ENCODE results near the gene RACK1. TPM values are rescaled to one million over a fixed set of nuclear protein-coding genes. Genes with fewer than 3 reads are reported as not detected.

Gene RACK1
- total and polyA plus RNA-seq, 2 donors (not counting 3 experiments of a cell fraction or from before 2014, with no cell fraction given): 1,910 to 5,629 TPM

DNA sequence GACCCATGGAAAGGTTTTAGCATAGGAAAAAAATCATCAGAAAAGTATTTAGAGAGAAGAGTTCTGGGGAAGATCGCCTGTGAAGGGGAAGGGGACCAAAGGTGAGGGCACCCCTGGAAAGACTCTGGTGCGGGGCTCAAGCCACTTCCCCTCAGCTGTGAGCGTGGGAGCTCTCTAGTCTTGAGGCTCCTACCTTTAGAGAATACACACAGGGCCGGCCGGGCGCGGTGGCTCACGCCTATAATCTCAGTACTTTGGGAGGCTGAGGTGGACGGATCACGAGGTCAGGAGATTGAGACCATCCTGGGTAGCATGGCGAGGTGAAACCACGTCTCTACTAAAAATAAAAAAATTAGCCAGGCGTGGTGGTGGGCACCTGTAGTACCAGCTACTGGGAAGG lies 13.7 kb downstream of the RACK1 start:
- Histone ChIP-seq H3K4me3 (replicated peaks in 1 of 3; ENCODE audit: insufficient read depth in 1 of 3, low read depth in 1 of 3, low read length in 3 of 3) (no peak overlapping the region), H3K79me2 (ENCODE audit: control insufficient read depth, insufficient read depth, low read length) (peaks cover 4% of the 10 kb centered on the region), H3K9me3 (replicated peaks; ENCODE audit: control insufficient read depth, insufficient read depth, low read length) (no peaks in the 10 kb centered on the region), H3K27ac (ENCODE audit: insufficient read depth, low read depth, low read length) (no peak overlapping the region), H3K9ac (replicated peaks; ENCODE audit: extremely low read depth, insufficient read depth, low read length) (no peak overlapping the region), H3K27me3 (ENCODE audit: control insufficient read depth in 2 of 2, insufficient read depth in 2 of 2, low read length in 2 of 2) (no peaks in the 10 kb centered on the region), H3K4me2 (ENCODE audit: insufficient read depth, low read length) (no peak overlapping the region), H3K4me1 (ENCODE audit: control insufficient read depth, extremely low read depth, insufficient read depth, low read length) (peaks cover 2% of the 10 kb centered on the region), H3K9me1 (replicated peaks; ENCODE audit: control insufficient read depth, extremely low read depth, insufficient read depth, low read length) (no peaks in the 10 kb centered on the region), H2AFZ (ENCODE audit: low read depth, low read length) (no peak overlapping the region), H3K36me3 (ENCODE audit: control insufficient read depth in 2 of 2, extremely low read depth in 1 of 2, insufficient read depth in 2 of 2, low read length in 2 of 2) (peaks cover 0 to 18% of the 10 kb centered on the region in 2 experiments), H4K20me1 (replicated peaks; ENCODE audit: control insufficient read depth, extremely low read depth, insufficient read depth, low read length) (no peaks in the 10 kb centered on the region)
- ChIA-PET CTCF (no interaction called here), POLR2A (no interaction called here)
- TF ChIP-seq POLR2A (IDR thresholded peaks at IDR 0.05; ENCODE audit: low read depth, low read length): no peak
- dilution Hi-C loops (cut with MboI; ENCODE audit: extremely low pct_ligation_motif_present, low sequenced_read_pairs) (no loop called here), intact Hi-C loops (cut with micrococcal nuclease) (no loop called here)
- FAIRE-seq: no peak
- no peak for DNase-seq (ENCODE audit: low read depth, low spot score)
- BruUV-seq (replicated peaks): no TSS peak

DNA sequence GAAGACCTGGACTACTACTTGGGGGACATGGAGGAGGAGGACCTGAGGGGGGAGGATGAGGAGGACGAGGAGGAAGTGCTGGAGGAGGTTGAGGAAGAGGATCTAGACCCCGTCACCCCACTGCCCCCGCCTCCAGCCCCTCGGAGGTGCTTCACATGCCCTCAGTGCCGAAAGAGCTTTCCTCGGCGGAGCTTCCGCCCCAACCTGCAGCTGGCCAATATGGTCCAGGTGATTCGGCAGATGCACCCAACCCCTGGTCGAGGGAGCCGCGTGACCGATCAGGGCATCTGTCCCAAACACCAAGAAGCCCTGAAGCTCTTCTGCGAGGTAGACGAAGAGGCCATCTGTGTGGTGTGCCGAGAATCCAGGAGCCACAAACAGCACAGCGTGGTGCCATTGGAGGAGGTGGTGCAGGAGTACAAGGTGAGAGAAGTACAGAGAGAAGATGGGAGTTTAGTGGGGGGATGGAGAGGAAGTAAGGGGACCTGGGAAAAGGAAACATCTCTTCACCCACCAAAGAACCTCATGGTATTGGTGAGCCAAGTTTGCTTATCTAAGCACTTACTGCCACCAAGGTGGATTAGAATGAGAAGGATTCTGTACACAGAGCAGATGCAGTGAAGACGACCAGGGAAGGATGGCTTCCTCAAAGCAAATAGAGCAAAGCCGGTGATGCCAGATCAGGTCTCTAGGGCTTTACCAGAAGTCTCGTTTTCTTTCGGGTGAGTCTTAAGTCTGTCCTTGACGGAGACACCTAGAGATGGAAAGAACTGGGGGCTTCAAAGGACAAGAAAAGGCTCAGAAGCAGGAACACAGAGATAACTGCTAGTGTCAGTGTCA lies 19.1 kb downstream of the RACK1 start:
- no peak for FAIRE-seq
- Histone ChIP-seq H3K27ac (ENCODE audit: insufficient read depth, low read depth, low read length) (no peak overlapping the region), H3K4me1 (ENCODE audit: control insufficient read depth, extremely low read depth, insufficient read depth, low read length) (peaks cover 12% of the 10 kb centered on the region), H3K9me3 (replicated peaks; ENCODE audit: control insufficient read depth, insufficient read depth, low read length) (no peaks in the 10 kb centered on the region), H3K9me1 (replicated peaks; ENCODE audit: control insufficient read depth, extremely low read depth, insufficient read depth, low read length) (no peaks in the 10 kb centered on the region), H4K20me1 (replicated peaks; ENCODE audit: control insufficient read depth, extremely low read depth, insufficient read depth, low read length) (no peaks in the 10 kb centered on the region), H3K9ac (replicated peaks; ENCODE audit: extremely low read depth, insufficient read depth, low read length) (no peak overlapping the region), H3K27me3 (ENCODE audit: control insufficient read depth in 2 of 2, insufficient read depth in 2 of 2, low read length in 2 of 2) (no peaks in the 10 kb centered on the region), H3K4me2 (ENCODE audit: insufficient read depth, low read length) (peak overlapping the region; percentile 18), H3K79me2 (ENCODE audit: control insufficient read depth, insufficient read depth, low read length) (peaks cover 9% of the 10 kb centered on the region), H2AFZ (ENCODE audit: low read depth, low read length) (peak overlapping the region; percentile 3), H3K36me3 (ENCODE audit: control insufficient read depth in 2 of 2, extremely low read depth in 1 of 2, insufficient read depth in 2 of 2, low read length in 2 of 2) (no peaks in the 10 kb centered on the region), H3K4me3 (replicated peaks in 1 of 3; ENCODE audit: insufficient read depth in 1 of 3, low read depth in 1 of 3, low read length in 3 of 3) (peak overlapping the region in 1 of 3 experiments; percentile 76)
- intact Hi-C loops (cut with micrococcal nuclease) (no loop called here), dilution Hi-C loops (cut with MboI; ENCODE audit: extremely low pct_ligation_motif_present, low sequenced_read_pairs) (no loop called here)
- ChIA-PET CTCF (interaction anchor here (0.9 to 1.2 kb wide), 2 partner anchors 16 to 26 kb away, joined by 3 read pairs; no protein-coding TSS in a partner anchor), POLR2A (no interaction called here)
- no peak for DNase-seq (ENCODE audit: low read depth, low spot score)
- BruUV-seq (replicated peaks): no TSS peak
- TF ChIP-seq POLR2A (IDR thresholded peaks at IDR 0.05; ENCODE audit: low read depth, low read length): no peak
- TF ChIP-seq EZH2 (IDR thresholded peaks at IDR 0.05; ENCODE audit: borderline replicate concordance, low read depth, low read length, severe bottlenecking): no peak
- no peak for TF ChIP-seq JUN (IDR thresholded peaks at IDR 0.05; ENCODE audit: borderline replicate concordance, insufficient read depth, insufficient read length, low read depth)
- TF ChIP-seq, protein P1, sequence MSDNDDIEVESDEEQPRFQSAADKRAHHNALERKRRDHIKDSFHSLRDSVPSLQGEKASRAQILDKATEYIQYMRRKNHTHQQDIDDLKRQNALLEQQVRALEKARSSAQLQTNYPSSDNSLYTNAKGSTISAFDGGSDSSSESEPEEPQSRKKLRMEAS (IDR thresholded peaks at IDR 0.05; ENCODE audit: insufficient read depth, insufficient read length): no peak
- TF ChIP-seq FOS (IDR thresholded peaks at IDR 0.05; ENCODE audit: borderline replicate concordance, insufficient read depth, low read length): no peak
- no peak for TF ChIP-seq POLR2AphosphoS5 (IDR thresholded peaks at IDR 0.05; ENCODE audit: insufficient read depth, low read depth, low read length)

Measured in endothelial cell of umbilical vein (primary cell).